SK-N-SH (cell line): ENCODE measurements around the gene PTTG1IP2.

ENCODE experiments used
- EP300 ChIP-seq, 2 experiments: IDR thresholded peaks; 2 replicates each; pipeline versions ENCODE4 v1.4.0 to v1.6.1; 2012; ENCODE audit warnings: borderline replicate concordance in 1 of 2, low read depth in 1 of 2, low read length in 1 of 2
- GATA2 ChIP-seq: sonication (generic); formaldehyde crosslinking; IDR thresholded peaks from 2 replicates; pipeline ENCODE4 v1.5.0; 2020; ENCODE audit warnings: mild to moderate bottlenecking, missing genetic modification reagents
- MAX ChIP-seq: IDR thresholded peaks from 2 replicates; pipeline ENCODE4 v1.4.0; 2012; ENCODE audit warnings: low read depth
- MXI1 ChIP-seq: IDR thresholded peaks from 2 replicates; pipeline ENCODE4 v1.6.1; 2012; ENCODE audit warnings: mild to moderate bottlenecking, low read depth, low read length, improper control_type of control experiment
- PBX3 ChIP-seq: IDR thresholded peaks from 2 replicates; pipeline ENCODE4; 2012
- POLR2AphosphoS5 ChIP-seq: IDR thresholded peaks from 2 replicates; pipeline ENCODE4 v1.6.1; 2012; ENCODE audit warnings: low read depth, low read length
- REST ChIP-seq: IDR thresholded peaks from 2 replicates; pipeline ENCODE4 v1.6.1; 2012; ENCODE audit warnings: mild to moderate bottlenecking, low read depth, low read length, moderate library complexity
- SMC3 ChIP-seq: IDR thresholded peaks from 2 replicates; pipeline ENCODE4 v1.6.1; 2012; ENCODE audit warnings: low read depth, low read length, improper control_type of control experiment
- TF ChIP-seq, protein P1 (sequence below): fragments of 200-600 bp; sonication (generic); IDR thresholded peaks from 2 replicates; pipeline ENCODE4 v1.6.1; 2017; ENCODE audit warnings: antibody characterized with exemption, mild to moderate bottlenecking, moderate library complexity

DNA sequence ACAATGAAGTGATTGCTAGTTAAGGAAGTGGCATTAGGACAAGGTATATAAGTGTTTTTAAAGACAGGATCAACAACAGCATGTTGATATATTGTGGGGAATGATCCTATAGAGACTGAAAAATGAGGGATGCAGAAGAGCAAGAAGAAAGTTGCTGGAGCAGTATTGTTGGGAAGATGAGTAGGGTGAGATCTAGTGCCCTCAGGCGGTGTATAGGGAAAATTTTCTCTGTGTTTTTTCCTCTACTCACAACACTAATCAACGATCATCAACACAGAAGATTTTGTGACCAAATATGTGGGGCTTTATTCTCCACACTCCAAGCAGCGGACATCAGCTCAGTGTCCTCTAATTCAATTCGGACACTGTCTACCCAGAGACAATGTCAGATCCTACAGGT lies 9.6 kb upstream of the PTTG1IP2 start:
- TF ChIP-seq GATA2 (CRISPR knock-in tag), result no peak
- TF ChIP-seq, protein P1, sequence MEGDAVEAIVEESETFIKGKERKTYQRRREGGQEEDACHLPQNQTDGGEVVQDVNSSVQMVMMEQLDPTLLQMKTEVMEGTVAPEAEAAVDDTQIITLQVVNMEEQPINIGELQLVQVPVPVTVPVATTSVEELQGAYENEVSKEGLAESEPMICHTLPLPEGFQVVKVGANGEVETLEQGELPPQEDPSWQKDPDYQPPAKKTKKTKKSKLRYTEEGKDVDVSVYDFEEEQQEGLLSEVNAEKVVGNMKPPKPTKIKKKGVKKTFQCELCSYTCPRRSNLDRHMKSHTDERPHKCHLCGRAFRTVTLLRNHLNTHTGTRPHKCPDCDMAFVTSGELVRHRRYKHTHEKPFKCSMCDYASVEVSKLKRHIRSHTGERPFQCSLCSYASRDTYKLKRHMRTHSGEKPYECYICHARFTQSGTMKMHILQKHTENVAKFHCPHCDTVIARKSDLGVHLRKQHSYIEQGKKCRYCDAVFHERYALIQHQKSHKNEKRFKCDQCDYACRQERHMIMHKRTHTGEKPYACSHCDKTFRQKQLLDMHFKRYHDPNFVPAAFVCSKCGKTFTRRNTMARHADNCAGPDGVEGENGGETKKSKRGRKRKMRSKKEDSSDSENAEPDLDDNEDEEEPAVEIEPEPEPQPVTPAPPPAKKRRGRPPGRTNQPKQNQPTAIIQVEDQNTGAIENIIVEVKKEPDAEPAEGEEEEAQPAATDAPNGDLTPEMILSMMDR, result peak; percentile 22; the same call in 1 of the 2 replicates
- no peak for TF ChIP-seq REST
- TF ChIP-seq PBX3, result no peak
- TF ChIP-seq SMC3, result no peak
- no peak for TF ChIP-seq MAX
- TF ChIP-seq EP300 (IDR thresholded peaks at IDR 0.05; ENCODE audit: borderline replicate concordance in 1 of 2, low read depth in 1 of 2, low read length in 1 of 2), result no peak
- no peak for TF ChIP-seq MXI1
- no peak for TF ChIP-seq POLR2AphosphoS5
